ENCODE results near the gene LRRTM3. TPM values are rescaled to one million over a fixed set of nuclear protein-coding genes. Genes with fewer than 3 reads are reported as not detected.

Gene LRRTM3
- total and polyA plus RNA-seq, 2 experiments from 2014 or later = not detected

GRCh38 chr10:67005981-67006380, 80.1 kb downstream of the LRRTM3 start:
- Histone ChIP-seq H3K9me3 (ENCODE audit: low read depth) (peaks cover 3% of the 10 kb centered on the region), H3K36me3 (ENCODE audit: low read depth) (no peaks in the 10 kb centered on the region), H3K4me1 (ENCODE audit: insufficient read depth) (no peaks in the 10 kb centered on the region), H3K79me2 (ENCODE audit: insufficient read depth) (no peaks in the 10 kb centered on the region), H3K27ac (no peak overlapping the region), H3K4me3 (no peak overlapping the region), H4K20me1 (ENCODE audit: insufficient read depth) (no peaks in the 10 kb centered on the region), H3K4me2 (ENCODE audit: unreplicated experiment) (no peak overlapping the region), H2AFZ (no peak overlapping the region), H3K9me2 (ENCODE audit: insufficient read depth) (no peaks in the 10 kb centered on the region), H3K9ac (no peak overlapping the region), H3K27me3 (replicated peaks; ENCODE audit: insufficient read depth) (no peaks in the 10 kb centered on the region), H3F3A (ENCODE audit: insufficient read depth) (no peaks in the 10 kb centered on the region)
- in situ Hi-C loops (cut with MboI) = no loop called here
- no peak for DNase-seq
- no peak for TF ChIP-seq EZH2phosphoT487 (IDR thresholded peaks at IDR 0.05; ENCODE audit: insufficient read depth, low read depth)
- no peak for TF ChIP-seq EZH2 (IDR thresholded peaks at IDR 0.05; ENCODE audit: insufficient read depth, poor library complexity, severe bottlenecking)
- WGBS, 2 experiments (ENCODE audit: low coverage in 1 of 2, low lambda C conversion rate in 2 of 2, missing lambda C conversion rate in 2 of 2) = 5 to 8% methylated on average over 1 of the region's 1 CpG

GRCh38 chr10:67011480-67011879, 85.6 kb downstream of the LRRTM3 start:
- no peaks in the 10 kb centered on the region for H3K27me3 ChIP-seq (replicated peaks; ENCODE audit: insufficient read depth)
- H2AFZ ChIP-seq = no peak overlapping the region
- H3K4me1 ChIP-seq (ENCODE audit: insufficient read depth) = no peaks in the 10 kb centered on the region
- no peaks in the 10 kb centered on the region for H4K20me1 ChIP-seq (ENCODE audit: insufficient read depth)
- in situ Hi-C loops (cut with MboI) = no loop called here
- no peaks in the 10 kb centered on the region for H3K36me3 ChIP-seq (ENCODE audit: low read depth)
- H3K9ac ChIP-seq = no peak overlapping the region
- H3K79me2 ChIP-seq (ENCODE audit: insufficient read depth) = no peaks in the 10 kb centered on the region
- H3K27ac ChIP-seq = no peak overlapping the region
- DNase-seq = no peak
- H3K4me2 ChIP-seq (ENCODE audit: unreplicated experiment) = no peak overlapping the region
- no peaks in the 10 kb centered on the region for H3K9me2 ChIP-seq (ENCODE audit: insufficient read depth)
- no peak overlapping the region for H3K4me3 ChIP-seq
- peaks cover 3% of the 10 kb centered on the region for H3K9me3 ChIP-seq (ENCODE audit: low read depth)
- no peak for TF ChIP-seq EZH2phosphoT487 (IDR thresholded peaks at IDR 0.05; ENCODE audit: insufficient read depth, low read depth)
- no peak for TF ChIP-seq EZH2 (IDR thresholded peaks at IDR 0.05; ENCODE audit: insufficient read depth, poor library complexity, severe bottlenecking)
- 33 to 58% methylated on average over 1 of the region's 1 CpG for WGBS, 2 experiments (ENCODE audit: low coverage in 1 of 2, low lambda C conversion rate in 2 of 2, missing lambda C conversion rate in 2 of 2)
- no peaks in the 10 kb centered on the region for H3F3A ChIP-seq (ENCODE audit: insufficient read depth)

GRCh38 chr10:67011981-67012380, 86.1 kb downstream of the LRRTM3 start:
- H3K36me3 ChIP-seq (ENCODE audit: low read depth) = no peaks in the 10 kb centered on the region
- no peaks in the 10 kb centered on the region for H3K9me2 ChIP-seq (ENCODE audit: insufficient read depth)

GRCh38 chr10:67015225-67015624, 89.4 kb downstream of the LRRTM3 start:
- H3F3A ChIP-seq (ENCODE audit: insufficient read depth) = no peaks in the 10 kb centered on the region
- H3K27ac ChIP-seq = no peak overlapping the region
- no peak overlapping the region for H3K4me3 ChIP-seq
- H3K36me3 ChIP-seq (ENCODE audit: low read depth) = no peaks in the 10 kb centered on the region
- no peaks in the 10 kb centered on the region for H3K9me2 ChIP-seq (ENCODE audit: insufficient read depth)
- no peaks in the 10 kb centered on the region for H3K4me1 ChIP-seq (ENCODE audit: insufficient read depth)
- H3K9ac ChIP-seq = no peak overlapping the region
- no peaks in the 10 kb centered on the region for H3K79me2 ChIP-seq (ENCODE audit: insufficient read depth)
- DNase-seq = no peak
- no peak overlapping the region for H2AFZ ChIP-seq
- 7 to 10% methylated on average over 1 of the region's 1 CpG for WGBS, 2 experiments (ENCODE audit: low coverage in 1 of 2, low lambda C conversion rate in 2 of 2, missing lambda C conversion rate in 2 of 2)
- no peaks in the 10 kb centered on the region for H3K9me3 ChIP-seq (ENCODE audit: low read depth)
- no peaks in the 10 kb centered on the region for H3K27me3 ChIP-seq (replicated peaks; ENCODE audit: insufficient read depth)
- in situ Hi-C loops (cut with MboI) = no loop called here
- H4K20me1 ChIP-seq (ENCODE audit: insufficient read depth) = no peaks in the 10 kb centered on the region
- no peak overlapping the region for H3K4me2 ChIP-seq (ENCODE audit: unreplicated experiment)
- TF ChIP-seq EZH2 (IDR thresholded peaks at IDR 0.05; ENCODE audit: insufficient read depth, poor library complexity, severe bottlenecking) (no peak), EZH2phosphoT487 (IDR thresholded peaks at IDR 0.05; ENCODE audit: insufficient read depth, low read depth) (no peak)

More at GRCh38 chr10:67011981-67012380, 86.1 kb downstream of the LRRTM3 start:
- Histone ChIP-seq H3K4me3 (no peak overlapping the region), H3F3A (ENCODE audit: insufficient read depth) (no peaks in the 10 kb centered on the region), H3K9me3 (ENCODE audit: low read depth) (peaks cover 3% of the 10 kb centered on the region), H3K27ac (no peak overlapping the region), H4K20me1 (ENCODE audit: insufficient read depth) (no peaks in the 10 kb centered on the region), H3K9ac (no peak overlapping the region), H3K4me2 (ENCODE audit: unreplicated experiment) (no peak overlapping the region), H3K27me3 (replicated peaks; ENCODE audit: insufficient read depth) (no peaks in the 10 kb centered on the region), H2AFZ (no peak overlapping the region), H3K4me1 (ENCODE audit: insufficient read depth) (no peaks in the 10 kb centered on the region), H3K79me2 (ENCODE audit: insufficient read depth) (no peaks in the 10 kb centered on the region)
- WGBS, 2 experiments (ENCODE audit: low coverage in 1 of 2, low lambda C conversion rate in 2 of 2, missing lambda C conversion rate in 2 of 2) = 2 to 13% methylated on average over 3 of the region's 3 CpGs
- TF ChIP-seq EZH2phosphoT487 (IDR thresholded peaks at IDR 0.05; ENCODE audit: insufficient read depth, low read depth) = no peak
- no peak for TF ChIP-seq EZH2 (IDR thresholded peaks at IDR 0.05; ENCODE audit: insufficient read depth, poor library complexity, severe bottlenecking)
- in situ Hi-C loops (cut with MboI) = no loop called here
- DNase-seq = no peak

GRCh38 chr10:67017218-67017617, 91.4 kb downstream of the LRRTM3 start:
- TF ChIP-seq EZH2 (IDR thresholded peaks at IDR 0.05; ENCODE audit: insufficient read depth, poor library complexity, severe bottlenecking) (no peak), EZH2phosphoT487 (IDR thresholded peaks at IDR 0.05; ENCODE audit: insufficient read depth, low read depth) (no peak)
- DNase-seq = no peak
- H3K79me2 ChIP-seq (ENCODE audit: insufficient read depth) = no peaks in the 10 kb centered on the region
- WGBS, 2 experiments (ENCODE audit: low coverage in 1 of 2, low lambda C conversion rate in 2 of 2, missing lambda C conversion rate in 2 of 2) = 17 to 18% methylated on average over 2 of the region's 2 CpGs
- in situ Hi-C loops (cut with MboI) = no loop called here
- H3K4me3 ChIP-seq = no peak overlapping the region
- H3F3A ChIP-seq (ENCODE audit: insufficient read depth) = no peaks in the 10 kb centered on the region
- H2AFZ ChIP-seq = no peak overlapping the region
- no peak overlapping the region for H3K27ac ChIP-seq
- no peaks in the 10 kb centered on the region for H3K4me1 ChIP-seq (ENCODE audit: insufficient read depth)
- H3K36me3 ChIP-seq (ENCODE audit: low read depth) = no peaks in the 10 kb centered on the region
- H3K27me3 ChIP-seq (replicated peaks; ENCODE audit: insufficient read depth) = no peaks in the 10 kb centered on the region
- H3K9me2 ChIP-seq (ENCODE audit: insufficient read depth) = no peaks in the 10 kb centered on the region
- H4K20me1 ChIP-seq (ENCODE audit: insufficient read depth) = no peaks in the 10 kb centered on the region
- H3K4me2 ChIP-seq (ENCODE audit: unreplicated experiment) = no peak overlapping the region
- H3K9me3 ChIP-seq (ENCODE audit: low read depth) = no peaks in the 10 kb centered on the region
- no peak overlapping the region for H3K9ac ChIP-seq

All from GM23248 (cell line).